GM21367 (cell line): ENCODE data around the gene PSMA5.
"Not testable (repeated sequence)": the region's sequence is repeated elsewhere in the genome, so short reads cannot be mapped to it uniquely, and the experiment has no call there.

Experiments used
- ATAC-seq: cut with Tn5 transposase; IDR thresholded peaks from one replicate; pipeline ENCODE4 v1.9.1; 2021; ENCODE audit not compliant: unreplicated experiment

Gene PSMA5

DNA sequence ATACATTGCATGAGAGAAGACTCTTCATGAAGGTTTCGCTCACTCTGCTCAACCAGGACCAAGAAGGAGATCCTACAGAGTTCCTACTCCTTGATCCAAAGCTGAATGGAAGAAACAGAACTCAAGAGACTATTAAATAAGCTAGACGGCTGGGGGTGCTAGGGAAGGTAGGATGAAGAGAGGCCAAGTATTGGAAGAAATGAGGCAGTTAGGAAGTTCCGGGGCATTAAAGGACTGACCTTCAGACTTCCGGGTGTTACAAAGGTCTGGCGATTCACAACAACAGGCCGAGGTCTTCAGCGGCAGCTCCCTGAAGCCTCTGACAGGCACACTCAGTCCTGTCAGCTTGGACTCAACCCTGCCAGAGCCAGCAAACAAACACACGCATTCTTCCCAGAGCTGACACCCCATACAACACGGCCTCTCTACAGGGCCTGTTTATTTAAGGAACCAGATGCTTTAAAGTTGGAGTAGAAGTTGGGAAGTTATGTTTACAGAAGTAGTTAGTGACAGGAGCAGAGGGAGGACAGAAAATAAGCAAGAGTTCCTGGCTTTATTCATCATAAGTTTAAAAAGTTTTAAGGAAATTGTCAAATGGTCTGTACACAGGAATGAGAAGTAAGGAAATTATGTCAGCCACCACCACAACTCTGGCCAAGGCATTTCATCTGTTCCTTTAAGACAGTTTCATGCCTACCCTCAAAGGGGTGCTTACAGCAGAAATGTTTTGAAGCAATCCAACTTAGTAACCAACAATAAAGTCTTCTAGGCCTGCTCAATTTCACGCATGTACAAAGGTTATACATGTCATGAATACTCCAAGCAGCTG is 33.2 kb downstream of the PSMA5 start:
- ATAC-seq = no peak

DNA sequence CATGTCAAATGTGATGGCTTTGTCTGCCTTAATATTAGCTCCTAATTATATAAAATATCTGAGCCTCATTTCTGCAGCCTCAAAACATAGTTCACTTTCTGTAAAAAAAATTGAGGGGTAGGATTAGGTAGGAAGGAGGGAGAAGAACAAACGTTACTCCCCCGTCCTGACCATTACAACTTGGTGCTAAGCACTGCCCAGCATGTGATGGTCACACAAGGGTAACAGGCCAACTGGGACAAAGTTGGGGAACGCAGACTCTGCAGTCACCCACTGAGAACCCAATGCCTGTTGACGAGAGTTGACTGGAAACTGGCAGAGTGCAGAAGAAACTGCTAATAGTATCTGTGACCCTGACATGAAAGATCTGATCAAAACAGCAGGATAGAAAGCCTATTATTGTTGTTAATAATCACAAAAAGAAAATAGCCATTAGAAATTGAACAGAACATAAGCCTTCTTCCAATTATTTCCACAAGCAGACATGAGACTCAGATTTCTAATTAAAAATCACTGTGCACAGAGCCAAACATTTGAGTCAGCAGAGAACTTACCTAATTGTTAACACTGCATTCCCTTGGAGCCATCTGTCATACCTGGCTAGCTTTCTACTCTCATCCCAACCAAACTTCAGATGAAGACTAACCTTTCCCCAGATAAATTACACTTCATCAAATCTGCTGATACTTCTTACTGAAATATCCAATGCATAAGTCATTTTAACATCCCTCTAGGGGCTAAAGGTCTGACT is 34.0 kb downstream of the PSMA5 start:
- ATAC-seq = peak; percentile 9

DNA sequence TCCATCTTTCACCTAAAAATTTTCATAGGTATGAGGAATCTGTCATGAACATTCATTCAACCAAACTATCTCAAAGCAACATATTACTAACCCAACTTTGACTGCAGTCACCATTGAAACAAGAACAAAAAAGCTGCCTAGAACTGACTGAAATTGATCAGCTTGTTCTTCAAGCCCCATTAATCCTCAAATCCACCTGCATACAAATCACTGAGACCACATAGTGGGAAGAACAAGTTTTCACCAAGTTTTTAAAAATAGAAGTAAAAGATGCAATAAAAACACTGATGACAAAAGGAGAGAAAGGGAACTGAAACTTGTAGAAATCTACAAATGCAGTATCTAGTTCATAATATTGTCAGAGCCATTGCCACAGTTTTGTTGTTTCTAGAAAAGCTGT is 34.6 kb downstream of the PSMA5 start:
- ATAC-seq = peak; percentile 61

DNA sequence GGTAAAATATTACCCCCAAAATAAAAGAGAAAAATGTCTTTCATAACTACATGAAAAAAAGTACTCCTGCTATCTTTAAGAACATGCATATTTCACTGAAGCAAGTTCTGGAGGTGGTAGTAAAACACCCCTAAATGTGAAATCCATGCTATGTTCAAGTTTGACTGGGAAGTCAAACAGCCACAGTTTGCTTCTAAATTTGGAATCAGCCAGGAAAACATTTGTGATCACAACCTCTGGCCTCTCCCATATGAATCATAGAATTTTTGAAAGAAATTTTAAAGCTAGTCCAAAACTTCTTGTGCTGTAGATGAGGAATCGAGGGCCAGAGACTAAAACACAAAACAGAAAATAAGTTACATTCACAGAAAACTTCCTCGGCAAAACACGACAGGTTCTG is 35.1 kb downstream of the PSMA5 start:
- ATAC-seq = no peak

DNA sequence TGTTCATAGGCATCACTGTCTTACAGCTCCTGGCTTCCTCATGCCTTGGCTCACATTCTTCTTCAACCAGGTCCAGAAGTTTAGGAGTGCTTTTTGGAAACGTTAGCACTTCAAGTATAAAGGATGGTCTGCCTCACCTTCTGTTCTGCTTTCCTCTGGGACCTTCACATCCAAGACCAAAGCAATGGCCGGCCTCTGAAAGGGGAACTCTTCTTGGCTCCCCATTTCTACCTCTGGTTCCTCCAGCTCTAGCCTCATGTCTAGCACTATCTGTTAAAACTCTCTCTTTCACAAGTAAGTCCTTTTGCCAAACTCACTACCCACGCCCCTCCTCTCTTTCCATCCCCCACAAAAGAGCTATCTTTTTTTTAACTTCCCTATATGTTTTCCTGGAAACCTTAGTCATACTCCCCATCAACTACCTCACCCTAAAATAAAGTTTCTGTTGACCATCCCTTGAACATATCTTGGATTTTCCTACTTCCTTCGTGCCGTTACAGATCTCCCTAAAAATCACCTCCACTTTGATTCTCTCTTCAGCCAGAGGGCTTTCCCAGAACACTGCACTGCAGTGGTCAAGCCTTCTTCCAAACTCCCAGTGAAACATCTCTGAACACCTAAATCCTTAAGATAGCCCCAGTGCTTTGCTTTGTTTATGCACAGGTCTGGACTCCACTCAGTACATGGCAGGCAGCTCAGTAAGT is 36.5 kb downstream of the PSMA5 start:
- no peak for ATAC-seq

DNA sequence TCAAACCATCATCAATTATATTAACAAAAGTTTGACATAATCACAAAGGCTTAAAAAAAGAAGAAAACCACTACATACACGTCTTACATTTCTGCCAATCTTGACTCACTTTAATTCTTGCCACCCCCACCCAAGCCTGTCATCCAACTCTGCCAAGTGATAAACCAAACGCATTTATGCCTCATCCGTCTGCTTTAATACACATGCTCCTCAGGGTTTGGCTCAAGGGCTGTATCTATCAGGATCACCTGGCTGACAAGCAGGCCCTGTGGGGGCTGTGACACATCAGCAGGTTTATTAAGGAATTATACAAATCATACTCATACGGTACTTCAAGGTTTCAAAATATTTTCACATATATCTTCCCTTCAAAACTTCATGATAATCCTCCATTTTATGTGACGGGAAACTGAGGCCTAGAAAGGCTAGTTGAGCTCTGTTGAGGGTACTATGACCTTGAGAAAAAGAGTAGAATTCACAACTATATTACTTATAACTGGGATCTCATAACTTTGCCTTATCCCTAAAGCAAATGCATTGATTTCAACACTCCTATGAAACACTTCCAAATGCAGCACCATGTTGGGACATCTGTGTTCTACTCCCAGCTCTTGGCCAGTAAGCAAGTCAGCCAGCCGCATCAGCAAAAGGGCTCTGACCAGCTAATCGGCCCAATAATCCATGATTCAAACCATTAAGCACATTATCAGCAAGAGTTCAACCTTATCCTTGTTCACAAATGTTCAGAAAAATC is 37.2 kb downstream of the PSMA5 start:
- no peak for ATAC-seq

DNA sequence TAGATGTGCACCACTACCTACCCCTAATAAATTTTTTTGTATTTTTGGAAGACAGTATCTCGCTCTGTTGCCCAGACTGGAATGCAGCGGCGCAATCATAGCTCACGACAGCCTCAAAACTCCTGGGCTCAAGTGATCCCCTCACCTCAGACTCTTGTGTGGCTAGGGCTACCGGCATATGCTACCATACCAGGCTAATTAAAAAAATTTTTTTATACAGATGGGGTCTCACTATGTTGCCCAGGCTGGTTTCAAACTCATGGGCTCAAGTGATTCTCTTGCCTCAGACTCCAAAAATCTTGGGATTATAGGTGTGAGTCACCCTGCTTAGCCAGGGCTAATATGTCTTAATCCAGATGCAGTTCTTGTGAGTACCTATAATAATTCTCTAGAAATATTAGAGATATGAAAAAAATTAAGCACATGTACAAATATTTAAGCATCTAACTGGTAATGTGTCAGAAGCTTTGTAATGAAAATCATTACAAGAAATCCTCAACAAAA is 38.0 kb downstream of the PSMA5 start:
- no peak for ATAC-seq

DNA sequence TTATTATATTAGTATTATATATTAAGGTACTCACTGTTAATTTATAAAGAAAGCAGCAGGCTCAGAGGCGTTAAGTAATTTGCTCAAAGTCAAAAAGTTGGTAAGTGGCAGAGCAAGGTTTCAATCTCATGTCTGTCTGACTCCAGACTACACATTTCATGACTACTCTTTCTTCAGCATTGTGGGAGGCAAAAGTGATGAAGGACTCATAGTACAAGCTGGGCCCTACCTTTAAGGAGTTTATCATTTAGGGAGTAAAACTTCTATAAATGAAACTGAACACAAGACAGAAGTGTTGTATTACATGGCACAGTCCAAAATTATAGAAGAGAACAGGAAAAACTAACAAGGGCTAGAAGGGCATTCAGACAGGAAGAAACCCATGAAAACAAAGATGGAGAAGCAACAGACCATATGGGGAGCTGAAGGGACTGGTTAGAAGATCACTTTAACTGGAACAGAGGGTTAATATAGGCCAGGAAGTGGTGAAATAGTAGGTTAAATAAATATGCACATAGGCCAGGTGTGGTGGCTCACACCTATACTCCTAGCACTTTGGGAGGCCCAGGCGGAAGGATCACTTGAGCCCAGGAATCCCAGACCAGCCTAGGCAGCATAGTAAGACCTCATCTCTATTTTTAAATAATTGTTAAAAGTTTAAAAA is 40.1 kb downstream of the PSMA5 start:
- no peak for ATAC-seq

DNA sequence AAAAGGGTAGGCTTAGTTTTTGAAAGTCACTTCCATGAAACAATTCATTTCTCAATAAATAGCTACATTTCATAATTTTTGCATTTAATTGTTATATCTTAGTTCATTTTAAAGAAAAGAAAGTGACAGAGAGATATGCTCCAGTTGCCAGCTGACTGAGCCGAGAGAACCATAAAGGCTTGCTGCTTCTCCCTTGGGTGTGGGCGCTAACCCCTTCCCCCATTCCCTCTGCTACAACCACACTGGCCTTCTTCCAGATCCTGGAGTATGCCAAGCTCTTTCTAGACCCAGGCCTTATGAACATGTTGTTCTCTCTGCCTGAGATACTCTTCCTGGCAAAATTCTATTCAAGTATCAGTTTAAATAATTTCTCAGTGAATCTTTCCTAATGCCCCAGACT is 40.8 kb downstream of the PSMA5 start:
- no peak for ATAC-seq

DNA sequence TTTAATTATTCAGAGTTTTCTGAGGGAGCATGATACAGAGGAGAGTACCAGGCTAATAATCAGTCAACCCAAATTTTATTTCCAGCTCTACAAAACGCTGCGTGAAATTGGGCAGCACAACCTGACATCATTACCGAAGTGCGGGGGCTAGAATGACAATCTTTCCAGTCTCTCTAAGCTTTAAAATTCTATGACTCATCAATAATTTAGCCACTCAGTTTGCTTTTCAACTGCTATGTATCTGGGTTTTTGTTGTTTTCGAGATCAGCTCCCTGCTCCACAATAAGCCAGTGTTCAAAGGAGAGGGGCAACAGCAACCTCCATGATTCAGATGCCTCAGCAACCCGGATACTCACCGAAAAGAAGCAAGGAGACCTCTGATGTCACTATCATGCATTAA is 42.4 kb downstream of the PSMA5 start:
- no peak for ATAC-seq

DNA sequence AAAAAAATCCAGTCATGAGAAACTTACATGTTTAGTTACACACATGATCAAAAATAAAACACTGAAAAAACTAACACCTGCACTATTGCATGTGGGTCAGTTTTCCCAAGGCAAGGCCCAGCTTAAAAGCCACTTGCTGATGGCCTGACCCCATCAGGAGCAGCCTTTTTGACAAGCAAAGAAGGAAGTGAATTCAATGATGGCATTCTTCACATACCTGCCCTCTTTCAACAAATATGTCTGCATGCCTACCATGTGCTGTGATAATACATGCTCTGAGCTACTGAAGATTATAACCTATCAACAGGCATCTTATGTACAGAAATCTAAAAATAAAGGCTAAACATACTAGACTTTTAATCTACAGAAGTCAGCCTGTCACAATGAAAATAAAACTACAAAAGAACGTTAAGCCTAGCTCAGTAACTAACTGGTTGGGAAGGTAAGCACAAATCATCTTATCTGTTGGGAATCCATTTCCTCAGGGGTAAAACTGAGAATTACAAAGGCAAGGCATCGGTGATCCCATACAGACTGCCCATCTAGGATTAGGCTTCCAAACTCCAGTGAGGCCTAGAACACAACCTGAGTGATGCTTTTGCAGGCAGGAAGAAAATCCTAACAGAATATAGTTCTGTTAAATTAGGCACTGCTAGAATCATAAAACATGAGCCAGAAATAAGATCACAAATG is 43.0 kb downstream of the PSMA5 start:
- ATAC-seq = no peak

DNA sequence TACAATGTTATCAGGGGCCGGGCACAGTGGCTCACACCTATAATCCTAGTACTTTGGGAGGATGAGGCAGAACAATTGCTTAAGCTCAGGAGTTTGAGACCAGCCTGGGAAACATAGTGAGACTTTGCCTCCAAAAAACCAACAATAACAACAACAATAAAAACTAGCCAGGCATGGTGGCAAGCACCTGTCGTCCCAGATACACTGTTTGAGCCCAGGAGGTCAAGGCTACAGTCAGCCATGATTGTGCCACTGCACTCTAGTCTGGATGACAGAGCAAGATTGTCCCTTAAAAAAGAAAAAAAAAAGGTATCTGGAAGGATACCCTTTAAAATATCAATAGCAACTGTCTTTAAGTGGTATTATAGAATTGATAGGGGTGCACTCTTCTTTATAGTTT is 44.7 kb downstream of the PSMA5 start:
- no peak for ATAC-seq

DNA sequence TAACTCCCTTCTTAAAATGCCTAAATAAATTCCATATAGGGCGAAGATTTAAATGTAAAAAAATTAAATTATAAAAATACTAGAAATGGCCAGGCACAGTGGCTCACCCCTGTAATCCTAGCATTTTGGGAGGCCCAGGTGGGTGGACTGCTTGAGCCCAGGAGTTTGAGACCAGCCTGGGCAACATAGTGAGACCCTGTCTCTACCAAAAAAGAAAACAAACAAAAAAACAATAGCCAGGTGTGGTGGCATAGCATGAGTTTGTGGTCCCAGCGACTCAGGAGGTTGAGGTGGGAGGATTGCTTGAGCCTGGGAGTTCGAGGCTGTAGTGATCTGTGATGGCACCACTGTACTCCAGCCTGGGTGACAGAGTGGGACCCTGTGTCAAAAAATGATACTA is 46.3 kb downstream of the PSMA5 start:
- no peak for ATAC-seq

DNA sequence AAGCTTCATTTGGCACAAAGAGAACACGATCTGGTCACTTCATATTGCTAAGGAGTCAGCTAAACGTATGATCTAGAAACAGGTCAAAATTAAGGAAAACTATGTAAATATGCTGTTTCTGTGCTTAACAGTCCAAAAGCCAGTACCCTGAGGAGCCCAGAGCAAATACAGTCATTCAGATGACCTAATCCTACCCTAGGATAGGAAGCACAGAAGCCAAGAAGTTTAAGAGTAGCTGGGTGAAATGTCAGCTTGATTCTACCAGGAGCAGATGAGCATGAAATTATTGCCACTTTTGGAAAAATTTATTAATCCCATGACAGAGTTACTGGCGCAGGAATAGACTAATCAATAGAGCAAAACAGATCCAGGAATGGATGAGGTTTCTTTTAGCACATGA is 46.8 kb downstream of the PSMA5 start:
- no peak for ATAC-seq

DNA sequence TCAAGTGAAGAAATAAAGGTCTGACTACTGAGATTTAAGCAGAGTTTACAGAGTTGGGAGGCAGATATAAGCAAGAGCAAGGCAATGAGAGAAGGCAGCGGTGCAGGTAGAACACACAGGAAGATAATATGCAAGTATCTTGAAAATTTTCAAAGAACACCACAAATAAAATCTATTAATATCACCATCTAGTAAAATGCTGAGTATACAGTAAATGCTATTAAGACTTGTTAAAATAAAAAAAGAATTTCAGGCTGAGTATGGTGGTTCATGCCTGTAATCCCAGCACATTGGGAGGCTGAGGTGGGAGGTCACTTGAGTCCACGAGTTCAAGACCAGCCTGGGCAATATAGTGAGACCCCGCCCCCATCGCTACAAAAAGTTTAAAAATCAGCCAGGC is 48.5 kb downstream of the PSMA5 start:
- ATAC-seq = no peak

DNA sequence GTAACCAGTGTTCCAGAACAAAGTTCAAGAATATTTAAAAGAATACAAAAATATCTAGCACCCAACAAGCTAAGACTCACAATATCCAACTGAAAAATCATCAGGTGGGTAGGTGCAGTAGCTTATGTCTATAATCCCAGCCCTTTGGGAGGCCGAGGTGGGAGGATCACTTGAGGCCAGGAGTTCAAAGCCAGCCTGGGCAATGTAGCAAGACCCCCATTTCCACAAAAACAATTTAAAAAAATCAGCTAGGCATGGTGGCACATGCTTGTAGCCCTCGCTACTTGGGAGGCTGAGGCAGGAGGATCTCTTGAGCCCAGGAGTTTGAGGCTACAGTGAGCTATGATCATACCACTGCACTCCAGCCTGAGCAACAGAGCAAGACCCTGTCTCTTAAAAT is 52.6 kb downstream of the PSMA5 start:
- ATAC-seq = not testable (repeated sequence)

DNA sequence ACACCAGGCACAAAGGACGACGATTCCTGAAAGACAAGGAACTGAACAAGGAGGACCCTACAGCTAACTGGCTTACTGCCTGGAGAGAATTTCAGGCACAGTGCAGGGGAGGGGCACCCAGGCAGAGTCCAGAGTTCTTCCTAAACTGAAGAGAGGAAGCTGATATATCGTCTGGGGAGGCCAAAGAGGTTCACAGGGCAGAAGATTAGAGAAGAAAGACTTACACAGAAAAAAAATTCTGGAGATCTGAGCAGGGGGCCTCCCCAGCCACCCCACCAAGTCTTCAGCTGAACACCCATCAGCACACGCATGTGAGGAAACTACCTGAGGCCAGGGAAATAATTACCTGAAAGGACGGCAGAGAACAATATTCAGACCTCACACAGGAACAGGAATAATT is 53.1 kb downstream of the PSMA5 start:
- ATAC-seq = no peak

DNA sequence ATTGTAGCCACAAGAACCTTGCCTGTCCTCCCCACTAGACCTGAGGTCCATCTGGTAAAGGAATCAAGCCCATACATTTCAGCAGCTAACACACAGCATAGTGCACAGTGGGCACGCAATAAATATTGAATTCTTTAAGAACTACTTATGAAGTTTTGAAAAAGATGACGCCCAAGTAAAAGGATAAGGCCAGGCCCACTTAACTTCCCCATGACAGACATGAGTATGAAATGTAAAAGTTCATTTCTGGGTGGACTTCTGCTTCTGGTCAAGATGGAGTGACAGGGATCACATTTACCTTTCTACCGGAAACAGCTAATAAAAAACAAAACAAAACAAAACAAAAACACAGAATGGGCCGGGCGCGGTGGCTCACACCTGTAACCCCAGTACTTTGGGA is 54.0 kb downstream of the PSMA5 start:
- no peak for ATAC-seq

DNA sequence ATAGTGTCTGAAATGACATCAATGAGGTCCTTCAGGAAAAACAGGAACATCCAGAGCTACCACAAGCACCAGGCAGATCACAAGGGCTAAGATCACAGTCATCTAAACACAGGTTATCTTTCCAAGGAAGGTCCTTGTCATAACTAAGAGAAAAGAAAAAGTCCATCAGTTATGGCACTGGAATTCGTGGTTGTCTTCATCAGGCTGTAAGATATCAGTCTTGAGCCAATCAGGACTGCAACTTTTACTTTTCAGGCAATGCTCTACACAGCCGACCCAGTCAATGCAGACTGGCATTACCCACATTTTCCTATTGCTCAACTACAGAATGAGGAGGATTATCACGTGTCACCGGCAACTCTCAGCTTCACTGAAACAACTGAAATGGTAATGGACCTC is 54.9 kb downstream of the PSMA5 start:
- no peak for ATAC-seq
